ENCODE data around the gene MTTP. TPM values are rescaled to one million over a fixed set of nuclear protein-coding genes. Genes with fewer than 3 reads are reported as not detected.

The MTTP gene
- total and polyA plus RNA-seq, 8 donors = 0.05 to 39.1 (median 0.51) TPM; not detected in 4

DNA sequence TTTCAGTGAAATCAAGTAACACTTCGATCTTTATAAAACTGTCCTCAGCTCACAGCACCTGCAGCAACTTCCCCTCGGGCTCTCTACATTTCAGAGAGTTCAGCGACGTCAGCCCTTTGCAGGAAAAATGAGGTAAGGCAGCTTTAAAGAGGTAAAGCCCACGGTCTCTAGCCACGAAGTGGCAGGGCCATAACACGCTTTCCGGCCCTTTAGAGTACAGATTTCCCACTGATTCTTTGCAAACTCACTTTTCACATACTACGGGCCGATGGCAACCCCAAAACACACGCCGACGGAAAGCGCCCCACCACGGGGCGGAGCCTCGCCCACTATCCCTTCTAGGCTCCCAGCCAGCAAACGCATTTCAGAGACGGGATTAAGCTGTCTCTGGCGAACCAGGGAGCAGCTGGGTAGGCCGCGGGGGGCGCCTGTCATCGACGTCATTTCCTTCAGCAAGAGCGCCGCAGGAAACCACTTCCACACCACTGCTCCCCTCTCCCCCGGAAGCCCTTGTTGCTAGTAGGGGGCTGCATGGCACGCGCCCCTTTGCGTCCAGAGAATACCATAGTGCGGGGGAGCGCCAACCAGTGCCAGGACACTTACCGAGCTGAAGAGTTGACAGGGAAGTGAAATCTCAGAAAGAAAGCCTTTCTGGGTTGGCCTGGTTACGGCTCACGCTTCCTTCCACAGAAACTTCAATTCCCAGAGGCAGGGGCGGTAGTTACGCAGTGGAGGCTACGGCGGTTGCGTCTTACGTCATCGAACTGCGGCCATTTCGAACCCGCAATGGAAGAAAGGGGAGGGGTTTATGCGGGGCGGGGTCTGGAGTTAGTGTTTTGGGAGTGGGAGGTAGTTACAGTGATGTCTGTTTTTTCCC lies 11.1 kb upstream of the MTTP start, which contains the start of gene TRMT10A:
TSS of gene TRMT10A (minus strand) at position 730 of the 877 bp plus-strand sequence. CDS start 4,701 bp downstream, outside the sequence.
- TF ChIP-seq EP300 (IDR thresholded peaks at IDR 0.05) (no peak), POLR2AphosphoS5 (IDR thresholded peaks at IDR 0.05) (peak; percentile 75 to 90 (median 86)), POLR2A (IDR thresholded peaks at IDR 0.05) (no peak)
- TF ChIP-seq, protein P1, sequence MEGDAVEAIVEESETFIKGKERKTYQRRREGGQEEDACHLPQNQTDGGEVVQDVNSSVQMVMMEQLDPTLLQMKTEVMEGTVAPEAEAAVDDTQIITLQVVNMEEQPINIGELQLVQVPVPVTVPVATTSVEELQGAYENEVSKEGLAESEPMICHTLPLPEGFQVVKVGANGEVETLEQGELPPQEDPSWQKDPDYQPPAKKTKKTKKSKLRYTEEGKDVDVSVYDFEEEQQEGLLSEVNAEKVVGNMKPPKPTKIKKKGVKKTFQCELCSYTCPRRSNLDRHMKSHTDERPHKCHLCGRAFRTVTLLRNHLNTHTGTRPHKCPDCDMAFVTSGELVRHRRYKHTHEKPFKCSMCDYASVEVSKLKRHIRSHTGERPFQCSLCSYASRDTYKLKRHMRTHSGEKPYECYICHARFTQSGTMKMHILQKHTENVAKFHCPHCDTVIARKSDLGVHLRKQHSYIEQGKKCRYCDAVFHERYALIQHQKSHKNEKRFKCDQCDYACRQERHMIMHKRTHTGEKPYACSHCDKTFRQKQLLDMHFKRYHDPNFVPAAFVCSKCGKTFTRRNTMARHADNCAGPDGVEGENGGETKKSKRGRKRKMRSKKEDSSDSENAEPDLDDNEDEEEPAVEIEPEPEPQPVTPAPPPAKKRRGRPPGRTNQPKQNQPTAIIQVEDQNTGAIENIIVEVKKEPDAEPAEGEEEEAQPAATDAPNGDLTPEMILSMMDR (IDR thresholded peaks at IDR 0.05) = peak in 1 of 7 experiments; percentile 13
- Histone ChIP-seq H3K4me1 (peaks cover 3 to 12% (median 5%) of the 10 kb centered on the region in 4 donors), H3K36me3 (no peaks in the 10 kb centered on the region), H3K27me3 (peaks cover 0 to under 1% (median 0%) of the 10 kb centered on the region in 3 donors), H3K27ac (peak within 1 kb of the TSS; percentile 94 to 98 (median 96)), H3K9me3 (no peaks in the 10 kb centered on the region), H3K4me3 (peak within 1 kb of the TSS; percentile 47 to 70 (median 56))
- WGBS, 5 donors = 0 to 1% (median 1%) methylated on average over 38 to 48 of the region's 48 CpGs
- intact Hi-C loops (cut with DNase I; ENCODE audit: low total_unique reads) = loop anchor here (10.0 kb wide), 1 partner anchor 381 kb away; the partner anchor contains the start of gene DNAJB14
- peak; percentile 96 to 99 for DNase-seq

DNA sequence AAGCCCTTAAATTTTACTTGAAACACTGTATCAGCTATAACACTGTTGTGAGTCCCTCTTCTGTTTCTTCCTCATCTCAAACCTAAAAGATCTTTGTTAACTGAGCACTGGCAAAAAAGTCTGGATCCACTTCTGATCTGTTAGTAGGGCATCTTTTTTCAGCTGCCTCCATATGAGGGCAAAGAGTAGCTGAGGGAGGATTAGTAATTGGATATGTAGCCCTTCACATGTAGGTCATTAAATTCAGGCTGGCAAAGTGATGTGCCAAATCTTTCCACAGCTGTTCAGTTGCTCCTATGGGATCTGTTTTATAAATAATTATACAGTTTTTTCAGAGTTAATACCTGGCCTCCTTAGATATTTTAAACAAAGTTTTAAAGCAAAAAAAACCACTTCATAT lies 9.7 kb upstream of the MTTP start:
- H3K9me3 ChIP-seq = no peaks in the 10 kb centered on the region
- no peak overlapping the region for H3K4me3 ChIP-seq
- no peak for TF ChIP-seq POLR2AphosphoS5 (IDR thresholded peaks at IDR 0.05)
- TF ChIP-seq, protein P1 (IDR thresholded peaks at IDR 0.05) = no peak
- TF ChIP-seq EP300 (IDR thresholded peaks at IDR 0.05) = no peak
- TF ChIP-seq POLR2A (IDR thresholded peaks at IDR 0.05) = no peak
- H3K27ac ChIP-seq = peak overlapping the region in 1 of 5 donors; percentile 10
- no peak for DNase-seq
- H3K4me1 ChIP-seq = peaks cover 3 to 12% (median 5%) of the 10 kb centered on the region in 4 donors
- intact Hi-C loops (cut with DNase I; ENCODE audit: low total_unique reads) = loop anchor here (10.0 kb wide), 1 partner anchor 380 kb away; the partner anchor contains the start of gene DNAJB14
- H3K36me3 ChIP-seq = no peaks in the 10 kb centered on the region
- H3K27me3 ChIP-seq = peaks cover 0 to 4% (median 0%) of the 10 kb centered on the region in 3 donors

DNA sequence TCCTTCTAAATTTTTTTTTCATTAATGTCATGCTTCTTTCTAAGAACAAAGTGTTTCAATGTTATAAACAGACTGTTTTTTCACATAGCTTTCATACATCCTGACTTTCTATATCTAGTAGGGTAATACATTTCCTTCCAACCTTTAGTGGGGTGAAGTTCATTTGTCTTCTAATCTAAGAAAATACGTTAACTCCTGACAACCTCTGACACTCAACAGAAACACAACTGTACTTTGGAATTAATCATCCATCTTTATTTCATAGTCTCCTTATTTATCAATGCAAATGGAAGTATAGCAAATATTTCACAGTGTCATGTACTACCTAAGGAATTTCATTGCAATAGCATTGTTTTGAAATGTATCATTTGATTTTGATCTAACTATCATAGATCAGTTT lies 2.7 kb upstream of the MTTP start:
- Histone ChIP-seq H3K4me3 (no peak overlapping the region), H3K4me1 (peaks cover 0 to 3% (median 0%) of the 10 kb centered on the region in 4 donors), H3K9me3 (no peaks in the 10 kb centered on the region), H3K27ac (peak overlapping the region in 1 of 5 donors; percentile 31), H3K36me3 (no peaks in the 10 kb centered on the region), H3K27me3 (peaks cover 0 to 4% (median 0%) of the 10 kb centered on the region in 3 donors)
- intact Hi-C loops (cut with DNase I; ENCODE audit: low total_unique reads) = no loop called here
- 10 to 22% (median 20%) methylated on average over 1 of the region's 1 CpG for WGBS, 5 donors
- TF ChIP-seq, protein P1 (IDR thresholded peaks at IDR 0.05) = no peak
- no peak for TF ChIP-seq EP300 (IDR thresholded peaks at IDR 0.05)
- no peak for TF ChIP-seq POLR2A (IDR thresholded peaks at IDR 0.05)
- TF ChIP-seq POLR2AphosphoS5 (IDR thresholded peaks at IDR 0.05) = no peak
- DNase-seq = no peak

DNA sequence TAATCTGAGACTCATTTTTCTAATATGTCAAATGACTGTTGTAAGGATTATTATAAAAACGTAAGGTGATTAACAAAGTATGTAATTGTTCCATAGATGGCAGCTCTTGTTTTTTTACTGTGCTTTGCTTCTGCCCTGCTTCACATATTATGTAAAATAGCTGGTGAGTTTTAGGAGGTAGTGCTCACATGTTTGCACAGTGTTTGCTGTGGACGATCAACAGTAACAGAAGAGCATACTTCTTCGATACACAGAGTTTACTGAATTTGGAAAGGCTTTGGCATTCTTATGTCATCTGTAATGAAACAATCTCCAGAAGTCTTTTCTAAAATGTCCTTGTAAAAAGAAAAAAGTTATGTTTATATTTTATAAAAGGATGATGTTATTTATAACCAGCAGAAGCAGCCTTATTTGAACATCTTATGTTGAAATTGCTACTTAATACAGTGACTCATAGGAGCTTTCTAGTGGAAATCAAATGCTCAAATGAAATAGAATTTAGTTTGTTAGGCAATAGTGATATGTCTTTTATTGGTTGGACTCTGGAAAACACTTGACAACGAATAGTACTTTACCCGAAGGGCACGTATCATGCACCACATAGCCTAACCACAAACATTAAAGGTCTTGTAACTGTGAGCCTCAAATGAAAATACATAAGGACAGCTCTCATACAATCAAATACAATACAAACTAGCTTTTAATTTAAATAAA lies 1.9 kb upstream of the MTTP start:
- H3K4me1 ChIP-seq = peaks cover 0 to 3% (median 0%) of the 10 kb centered on the region in 4 donors
- 52 to 59% (median 56%) methylated on average over 6 of the region's 6 CpGs for WGBS, 5 donors
- DNase-seq = no peak
- TF ChIP-seq POLR2A (IDR thresholded peaks at IDR 0.05) (no peak), EP300 (IDR thresholded peaks at IDR 0.05) (no peak), POLR2AphosphoS5 (IDR thresholded peaks at IDR 0.05) (no peak)
- TF ChIP-seq, protein P1 (IDR thresholded peaks at IDR 0.05) = no peak
- H3K36me3 ChIP-seq = no peaks in the 10 kb centered on the region
- peak overlapping the region in 4 of 5 donors; percentile 6 to 52 (median 20) for H3K27ac ChIP-seq
- peaks cover 0 to 4% (median 0%) of the 10 kb centered on the region in 3 donors for H3K27me3 ChIP-seq
- H3K9me3 ChIP-seq = no peaks in the 10 kb centered on the region
- H3K4me3 ChIP-seq = no peak overlapping the region
- intact Hi-C loops (cut with DNase I; ENCODE audit: low total_unique reads) = no loop called here

Measured in stomach (tissue), 9 donors.